GM19035 (cell line): ENCODE measurements around the gene TAAR8.
"Not testable (repeated sequence)": the region's sequence is repeated elsewhere in the genome, so short reads cannot be mapped to it uniquely, and the experiment has no call there.

ENCODE experiments used
- ATAC-seq: cut with Tn5 transposase; IDR thresholded peaks from one replicate; pipeline ENCODE4 v1.9.1; 2021; ENCODE audit not compliant: unreplicated experiment

Gene TAAR8, protein sequence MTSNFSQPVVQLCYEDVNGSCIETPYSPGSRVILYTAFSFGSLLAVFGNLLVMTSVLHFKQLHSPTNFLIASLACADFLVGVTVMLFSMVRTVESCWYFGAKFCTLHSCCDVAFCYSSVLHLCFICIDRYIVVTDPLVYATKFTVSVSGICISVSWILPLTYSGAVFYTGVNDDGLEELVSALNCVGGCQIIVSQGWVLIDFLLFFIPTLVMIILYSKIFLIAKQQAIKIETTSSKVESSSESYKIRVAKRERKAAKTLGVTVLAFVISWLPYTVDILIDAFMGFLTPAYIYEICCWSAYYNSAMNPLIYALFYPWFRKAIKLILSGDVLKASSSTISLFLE

DNA sequence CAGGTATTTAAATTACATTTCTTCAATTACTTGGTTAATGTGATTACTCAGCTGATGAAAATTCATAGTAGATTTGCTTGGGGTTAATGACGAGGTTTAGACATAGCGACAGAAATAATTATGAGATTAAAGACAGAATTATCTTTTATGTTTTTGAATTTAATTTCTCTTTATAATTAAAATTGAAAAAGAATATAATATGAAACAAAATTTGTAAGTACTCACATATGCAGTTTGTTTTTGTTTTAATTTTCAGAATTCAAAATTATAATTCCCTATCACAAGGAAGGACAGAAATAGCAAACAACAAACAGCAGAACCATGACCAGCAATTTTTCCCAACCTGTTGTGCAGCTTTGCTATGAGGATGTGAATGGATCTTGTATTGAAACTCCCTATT is at the start of gene TAAR8:
Gene TAAR8, plus strand, starts transcription at position 301 of the 400 bp plus-strand sequence. Its CDS starts 21 bp downstream, at position 322.
- ATAC-seq = no peak

DNA sequence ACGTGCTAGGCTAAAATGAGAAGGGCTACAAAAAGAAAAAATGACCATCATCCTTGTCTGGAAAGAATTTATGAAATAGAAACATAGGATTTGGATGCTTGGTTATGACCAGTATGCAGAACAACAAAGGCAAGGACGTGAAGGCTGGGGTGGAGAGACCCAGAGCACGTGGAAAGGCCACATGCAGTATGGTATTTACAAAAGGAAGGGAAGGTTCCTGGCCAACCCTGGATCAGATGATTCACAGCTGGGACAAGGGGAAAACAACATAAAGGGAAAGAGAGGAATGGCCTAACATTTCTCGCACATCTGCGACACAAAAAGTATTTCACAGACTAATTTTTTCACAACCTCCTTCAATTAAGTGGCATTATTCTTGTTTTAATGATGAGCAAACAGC is 47.7 kb upstream of the TAAR8 start:
- ATAC-seq = no peak

DNA sequence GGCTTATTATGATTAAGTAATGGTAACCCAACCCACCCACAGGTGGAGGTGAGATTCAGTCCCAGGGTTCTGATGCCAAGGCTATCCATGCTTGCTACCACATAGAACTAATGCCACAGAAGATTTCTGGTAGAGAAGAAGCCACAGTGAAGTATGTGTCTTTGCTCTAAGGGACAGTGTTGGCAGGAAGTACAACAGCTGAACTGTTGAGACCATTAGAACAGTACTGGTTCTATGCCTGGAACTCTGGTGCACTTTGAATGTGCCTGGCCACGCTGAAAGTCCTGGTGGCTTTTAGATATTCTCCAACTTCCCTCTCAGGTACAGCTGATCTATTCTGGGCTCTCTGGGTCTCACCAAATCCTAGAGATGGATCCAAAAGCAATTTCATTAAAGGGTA is 47.3 kb upstream of the TAAR8 start:
- no peak for ATAC-seq

DNA sequence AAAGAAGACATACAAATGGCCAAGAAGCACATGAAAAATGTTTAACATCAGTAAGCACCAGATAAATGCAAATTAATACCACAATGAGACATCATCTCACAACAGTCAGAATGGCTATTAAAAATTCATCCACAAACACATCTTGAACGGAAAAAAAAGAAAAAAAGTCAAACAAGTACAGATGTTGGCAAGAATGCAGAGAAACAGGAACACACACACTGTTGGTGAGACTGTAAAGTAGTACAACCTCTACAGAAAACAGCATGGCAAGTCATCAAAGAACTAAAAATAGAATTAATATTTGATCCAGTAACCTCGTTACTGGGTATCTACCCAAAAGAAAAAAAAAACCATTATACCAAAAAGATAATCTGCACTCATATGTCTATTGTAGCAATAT is 46.0 kb upstream of the TAAR8 start:
- no peak for ATAC-seq

DNA sequence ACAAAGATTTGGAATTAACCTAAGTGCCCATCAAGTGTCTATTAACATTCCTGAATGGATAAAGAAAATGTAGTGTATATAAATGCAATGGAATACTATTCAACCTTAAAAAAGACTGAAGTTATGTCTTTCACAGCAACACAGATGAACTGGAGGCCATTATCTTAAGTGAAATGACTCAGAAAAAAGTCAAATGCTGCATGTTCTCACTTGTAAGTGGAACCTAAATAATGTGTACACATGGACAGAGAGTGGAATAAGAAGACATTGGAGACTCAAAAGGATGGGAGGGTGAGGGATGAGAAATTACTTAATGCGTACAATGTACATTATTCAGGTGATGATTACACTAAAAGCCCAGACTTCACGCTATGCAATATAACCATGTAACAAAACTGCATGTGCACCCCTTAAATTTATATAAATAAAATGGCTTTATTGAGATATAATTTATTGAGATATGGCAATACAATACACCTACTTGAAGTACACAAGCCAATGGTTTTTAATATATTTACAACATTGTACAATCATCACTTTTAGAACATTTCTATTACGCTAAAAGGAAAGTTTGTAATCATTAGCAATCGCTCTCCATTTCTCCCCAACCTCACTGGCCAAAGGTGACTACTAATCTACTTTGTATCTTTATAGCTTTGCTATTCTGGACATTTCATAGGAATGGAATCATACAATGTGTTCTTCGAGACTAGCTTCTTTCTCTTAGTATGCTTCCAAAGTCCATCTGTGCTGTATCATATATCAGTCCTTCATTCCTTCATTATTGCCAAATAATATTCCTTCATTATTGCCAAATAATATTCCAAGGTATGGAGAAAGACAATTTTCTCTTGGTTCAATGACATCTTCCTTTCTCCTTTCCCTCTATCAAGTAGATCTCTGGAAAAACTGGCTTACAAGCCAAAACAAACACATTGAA is 45.3 kb upstream of the TAAR8 start:
- no peak for ATAC-seq

DNA sequence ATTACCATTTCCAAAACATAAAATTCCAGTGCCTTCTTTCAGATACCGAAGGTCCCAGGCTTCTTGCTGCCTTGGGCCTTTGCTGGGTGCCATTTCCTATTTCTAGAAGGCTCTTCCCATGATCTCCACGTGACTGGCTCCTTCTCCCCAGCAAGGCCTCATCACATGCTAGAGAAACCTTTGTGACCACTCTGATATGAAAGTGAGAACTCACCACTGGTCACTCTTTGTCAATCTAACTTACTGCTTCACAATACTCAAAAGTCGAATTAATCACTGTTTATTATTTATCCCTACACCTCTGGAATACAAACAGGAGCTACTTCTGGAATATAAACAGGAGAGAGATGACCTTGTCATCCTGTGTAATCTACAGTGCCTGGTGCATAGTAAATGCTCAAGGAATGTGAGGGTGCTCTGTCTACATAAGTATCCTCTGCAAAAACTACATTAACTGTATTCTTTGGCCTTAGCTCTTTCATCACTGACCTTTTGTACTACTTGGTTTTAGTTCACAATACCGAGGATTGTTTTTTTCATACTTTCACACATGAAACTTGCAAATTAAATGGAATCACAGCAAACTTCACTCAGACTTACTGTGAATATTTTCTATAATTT is 41.2 kb upstream of the TAAR8 start:
- no peak for ATAC-seq

DNA sequence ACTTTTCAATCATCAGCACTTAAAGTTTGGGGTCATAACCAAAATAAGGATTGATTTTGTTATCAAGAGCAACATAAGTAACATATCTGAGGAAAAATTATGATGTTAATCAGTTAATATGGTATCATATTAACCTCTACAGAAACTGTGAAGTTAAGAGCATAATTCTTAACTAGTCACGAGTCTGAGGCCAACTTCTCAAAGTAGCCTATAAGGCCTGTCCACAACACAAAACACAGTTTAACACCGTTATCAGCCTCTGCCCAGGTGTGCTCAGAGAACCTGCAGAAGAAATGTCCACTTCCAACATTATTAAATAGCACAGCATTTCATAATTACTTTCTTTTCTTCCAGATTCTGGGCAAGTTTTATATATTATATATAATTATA is 40.6 kb upstream of the TAAR8 start:
- no peak for ATAC-seq

DNA sequence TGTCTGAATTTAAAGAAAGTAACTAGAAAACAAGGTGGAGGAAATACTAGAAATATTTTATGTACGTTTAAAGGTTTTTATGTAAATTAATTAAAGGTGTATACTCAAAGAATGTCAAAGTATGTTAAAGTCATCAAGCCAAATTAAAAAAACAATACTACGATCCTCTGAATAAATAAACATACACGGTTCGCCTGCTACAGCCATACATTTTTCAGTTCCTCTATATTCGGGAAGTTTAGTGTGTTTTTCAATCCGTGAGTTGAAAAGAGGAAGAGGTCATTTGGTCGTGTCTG is 40.2 kb upstream of the TAAR8 start:
- no peak for ATAC-seq

DNA sequence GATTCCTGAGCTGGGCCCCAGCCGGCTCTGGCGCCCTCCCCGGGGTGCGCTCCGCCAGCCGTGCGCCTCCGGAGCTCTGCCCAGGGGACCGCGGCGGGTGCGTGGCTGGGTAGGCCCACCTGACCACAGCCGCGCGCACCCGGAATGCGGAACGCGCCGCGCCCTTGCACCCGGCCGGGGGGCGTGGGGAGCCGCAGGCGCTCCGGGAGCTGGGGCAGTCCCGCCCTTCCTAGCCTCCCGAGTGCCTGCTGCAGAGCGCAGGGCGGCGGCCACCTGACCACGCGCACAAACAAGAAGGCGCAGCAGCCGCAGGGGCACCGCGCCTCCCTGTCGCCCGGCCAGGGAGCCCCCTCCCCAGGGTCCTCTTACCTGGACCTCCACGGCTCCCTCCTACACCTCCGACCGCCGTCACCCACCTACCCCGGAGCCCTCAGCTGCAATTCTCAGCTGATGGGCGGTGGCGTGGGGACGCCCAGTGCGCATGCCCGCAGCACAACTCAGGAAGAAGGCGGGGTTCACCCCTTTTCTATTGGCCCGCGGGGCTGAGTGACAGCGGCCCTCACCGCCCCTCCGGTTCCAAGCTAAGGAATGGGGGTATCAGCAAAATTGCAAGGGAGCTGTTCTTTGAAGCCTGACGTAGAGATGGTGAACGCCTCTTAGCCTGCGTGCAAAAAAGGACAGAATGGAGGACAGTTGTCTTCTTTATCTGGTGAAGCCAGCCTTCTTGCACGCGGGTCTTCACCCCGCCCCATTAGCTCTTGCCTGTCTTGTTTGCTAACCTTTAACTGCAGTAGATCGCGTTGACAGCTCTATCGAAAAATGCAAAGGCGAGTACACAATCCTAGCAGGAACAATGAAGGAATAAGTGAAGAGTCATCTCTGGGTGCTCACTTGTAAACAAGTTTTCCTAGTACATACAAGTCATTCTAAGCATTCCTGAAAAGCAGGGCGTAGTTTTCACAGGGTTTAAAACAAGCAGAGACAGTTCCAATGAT is 39.5 kb upstream of the TAAR8 start, which contains the start of gene STX7:
Gene STX7, minus strand, starts transcription at position 479 of the 995 bp plus-strand sequence. CDS start 9,586 bp downstream, outside the sequence.
- peak; percentile 93 for ATAC-seq

DNA sequence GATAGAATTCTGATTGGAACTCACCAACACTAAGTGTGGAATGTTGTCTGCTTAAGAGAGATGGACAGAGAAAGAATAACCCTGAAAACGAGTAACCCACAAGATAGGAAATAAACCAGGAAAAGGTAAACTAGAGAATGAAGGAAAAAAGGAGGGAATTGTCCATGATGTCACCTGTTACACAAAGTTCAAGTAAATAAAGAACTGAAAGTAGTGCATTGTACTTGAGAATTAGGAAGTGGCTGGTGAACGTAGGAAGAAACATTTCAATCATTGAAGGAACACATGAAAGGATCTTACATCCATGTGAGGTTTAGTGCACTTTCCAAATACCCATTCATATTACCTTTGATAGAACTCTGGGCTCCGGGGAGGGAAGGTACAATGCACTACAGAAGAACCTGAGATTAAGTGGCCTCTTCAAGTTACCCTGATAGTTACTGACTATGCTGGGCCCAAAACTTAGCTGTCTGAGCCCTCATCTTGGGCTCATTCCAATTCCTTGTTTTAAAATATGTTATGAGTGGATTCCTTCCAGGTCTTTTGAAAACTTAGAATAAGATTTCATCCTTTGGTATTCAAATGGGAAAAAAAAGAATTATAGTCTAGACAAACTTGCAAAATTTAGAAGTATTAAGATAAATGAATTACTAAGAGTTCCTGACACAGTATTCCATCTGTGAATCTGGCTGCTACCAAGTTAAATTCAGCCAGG is 38.5 kb upstream of the TAAR8 start:
- ATAC-seq = no peak

DNA sequence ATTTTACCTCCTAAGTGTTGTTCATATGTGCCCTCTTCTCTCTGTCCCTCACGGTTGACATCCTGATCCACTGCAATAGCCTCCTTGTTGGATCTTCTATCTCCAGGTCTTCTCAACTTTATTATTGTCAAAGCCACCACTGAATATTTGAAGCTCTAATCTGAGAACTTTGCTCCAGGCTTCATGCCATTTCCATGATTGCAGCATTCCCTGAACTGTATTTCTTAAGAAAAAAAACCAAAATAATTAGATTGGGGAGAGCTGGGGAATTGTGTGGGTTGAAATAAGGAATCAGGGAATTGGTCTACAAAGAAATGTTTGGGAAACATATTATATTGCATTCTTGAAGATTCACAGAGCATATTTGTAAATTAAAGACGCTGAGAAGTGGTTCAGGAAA is 37.1 kb upstream of the TAAR8 start:
- no peak for ATAC-seq

DNA sequence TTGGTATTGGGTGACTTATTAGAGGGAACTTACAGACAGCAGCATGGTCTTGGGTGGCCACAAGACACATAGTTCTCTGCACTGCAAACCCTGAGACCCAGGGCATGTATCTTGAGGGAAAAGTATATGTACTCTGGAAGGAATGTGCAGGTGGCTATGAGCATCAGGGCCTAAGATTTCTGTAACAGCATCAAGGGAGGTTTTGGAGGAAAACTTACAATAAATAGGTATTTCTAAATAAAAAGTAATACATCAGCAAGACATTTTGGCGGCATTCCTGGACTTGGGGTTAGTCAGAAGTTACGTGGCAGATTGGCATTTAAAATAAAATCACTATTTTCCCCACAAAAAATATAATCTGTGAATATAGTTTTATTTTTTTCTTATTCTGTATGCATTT is 31.5 kb upstream of the TAAR8 start:
- ATAC-seq = no peak

DNA sequence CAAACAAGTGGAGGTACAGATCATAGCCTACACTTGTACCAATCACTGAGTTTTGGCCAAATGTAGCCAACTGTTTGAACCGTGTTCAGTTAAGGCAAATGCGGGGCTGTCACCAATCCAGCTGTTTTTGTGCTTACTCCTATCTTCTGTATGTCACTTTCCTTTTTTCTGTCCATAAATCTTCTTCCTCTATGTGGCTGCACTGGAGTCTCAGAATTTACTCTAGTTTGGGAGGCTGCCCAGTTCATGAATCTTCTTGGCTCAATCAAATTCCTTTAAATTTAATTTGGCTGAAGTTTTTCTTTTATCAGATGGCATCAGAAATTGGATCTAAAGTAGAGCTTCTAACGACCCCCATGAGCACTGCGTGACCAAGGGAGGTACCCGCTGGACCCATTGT is 27.8 kb upstream of the TAAR8 start:
- ATAC-seq = no peak

DNA sequence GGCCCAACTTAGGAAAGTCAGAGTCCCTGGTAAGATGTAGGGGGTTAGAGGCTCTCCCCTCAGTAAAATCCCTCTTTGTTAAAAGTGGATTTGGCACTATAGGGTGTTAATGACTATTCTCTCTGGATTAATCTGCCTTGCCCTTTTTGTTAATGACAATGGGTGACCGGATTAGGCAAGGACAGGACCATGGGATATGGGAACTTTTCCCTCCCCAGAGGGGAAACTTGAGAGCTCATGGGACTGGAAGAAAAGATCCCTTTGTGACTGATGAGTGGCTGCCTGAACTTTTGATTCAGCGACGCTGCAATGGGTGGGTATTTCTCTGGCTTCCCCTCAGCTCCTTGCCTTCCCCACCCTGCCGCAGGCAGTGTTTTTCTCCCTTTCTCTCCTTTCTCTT is 26.6 kb upstream of the TAAR8 start:
- ATAC-seq = no peak

DNA sequence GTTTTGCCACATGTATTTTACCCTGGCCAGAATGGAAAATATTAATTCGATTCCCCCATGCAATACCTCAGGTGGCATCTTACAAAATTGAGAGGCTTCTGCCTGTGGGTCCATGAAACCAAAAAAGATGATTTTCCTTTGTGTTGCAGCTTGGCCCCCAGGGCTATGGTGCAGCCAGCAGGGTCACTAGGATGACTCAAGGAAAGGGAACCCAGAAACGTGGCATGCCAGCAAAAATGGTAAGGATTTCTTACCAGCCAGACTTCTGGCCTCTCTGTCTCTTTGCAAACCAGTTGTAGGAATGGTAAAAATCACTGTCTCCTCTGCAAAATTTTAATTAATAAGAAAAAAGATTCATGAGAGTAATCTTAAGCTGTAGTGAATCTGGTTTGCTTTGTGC is 26.0 kb upstream of the TAAR8 start:
- ATAC-seq = no peak

DNA sequence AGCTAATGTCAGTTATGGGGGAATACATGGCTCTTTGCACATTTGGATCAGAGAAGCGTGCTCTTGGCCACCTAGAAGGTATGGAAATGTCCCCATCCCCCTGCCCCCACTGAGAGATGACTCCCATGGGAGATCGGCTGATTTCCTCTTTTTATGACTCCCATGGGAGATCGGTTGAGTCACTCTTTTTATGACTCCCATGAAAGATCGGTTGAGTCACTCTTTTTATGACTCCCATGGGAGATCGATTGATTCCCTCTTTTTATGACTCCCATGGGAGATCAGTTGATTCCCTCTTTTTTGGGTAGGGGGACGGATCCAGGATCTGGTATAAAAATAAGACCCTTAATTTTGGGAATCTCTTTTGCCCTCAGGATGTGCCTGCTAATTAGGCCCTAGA is 24.7 kb upstream of the TAAR8 start:
- no peak for ATAC-seq

DNA sequence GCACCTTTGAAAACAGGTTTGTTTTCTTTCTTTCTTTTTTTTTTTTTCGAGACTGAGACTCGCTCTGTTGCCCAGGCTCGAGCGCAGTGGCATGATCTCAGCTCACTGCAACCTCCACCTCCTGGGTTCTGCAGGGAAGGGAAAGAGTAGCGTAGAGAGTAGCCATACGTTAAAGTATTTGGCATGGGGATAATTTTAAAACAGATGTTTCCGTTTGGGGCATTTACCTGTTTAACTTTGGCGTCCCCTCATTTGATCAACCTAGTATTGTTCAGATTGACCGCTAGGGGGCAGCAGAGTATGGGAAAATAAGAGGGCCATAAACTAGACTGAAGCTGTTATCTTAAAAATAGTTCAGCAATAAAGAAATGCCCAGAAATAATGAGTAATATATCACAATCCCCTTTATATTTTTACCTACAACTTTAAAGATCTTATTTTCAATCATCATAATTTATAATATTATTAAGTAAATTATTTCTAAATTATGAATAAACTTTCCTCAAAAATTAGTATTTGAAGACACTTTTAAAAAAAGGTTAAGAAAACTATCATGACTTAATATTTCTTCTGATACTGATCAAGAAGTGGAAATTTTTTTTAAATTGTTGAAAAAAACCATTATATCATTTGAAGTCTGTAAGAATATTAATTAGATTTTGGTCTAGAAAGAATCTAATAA is 22.0 kb upstream of the TAAR8 start:
- peak; percentile 96 for ATAC-seq

DNA sequence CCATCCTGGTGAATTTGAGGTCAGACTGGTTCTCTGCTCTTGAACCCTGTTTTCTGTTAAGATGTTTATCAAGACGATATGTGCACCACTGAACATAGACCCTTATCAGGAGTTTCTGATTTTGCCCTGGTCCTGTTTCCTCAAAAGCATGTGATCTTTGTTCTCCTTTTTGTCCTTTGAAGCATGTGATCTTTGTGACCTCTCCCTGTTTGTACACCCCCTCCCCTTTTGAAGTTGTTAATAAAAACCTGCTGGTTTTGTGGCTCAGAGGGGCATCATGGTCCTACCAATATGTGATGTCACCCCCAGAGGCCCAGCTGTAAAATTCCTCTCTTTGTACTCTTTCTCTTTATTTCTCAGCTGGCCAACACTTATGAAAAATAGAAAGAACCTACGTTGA is 17.9 kb upstream of the TAAR8 start:
- not testable (repeated sequence) for ATAC-seq

DNA sequence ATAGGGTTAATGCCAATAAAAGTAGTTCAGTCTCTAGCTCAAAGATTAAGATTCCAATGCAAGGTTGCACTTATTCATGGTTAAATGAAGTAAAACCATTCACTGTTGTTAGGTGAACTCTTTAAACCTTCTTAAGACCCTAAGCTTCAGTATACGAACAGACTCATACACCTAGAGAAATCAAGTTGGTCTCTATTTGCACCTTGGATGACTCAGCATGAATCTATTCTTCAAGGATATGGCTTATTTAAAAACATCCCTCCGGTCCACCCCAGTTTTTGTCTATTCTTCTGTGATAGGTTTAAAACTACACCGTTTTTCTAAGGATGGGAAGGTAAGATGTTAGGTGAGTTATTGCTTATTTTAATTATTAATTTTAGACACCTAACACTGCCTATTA is 15.3 kb upstream of the TAAR8 start:
- no peak for ATAC-seq
